CD4-positive, alpha-beta T cell treated with Interleukin-21 for 1 hour (primary cell): ENCODE measurements around the gene LHB.
"Not testable (repeated sequence)": the region's sequence is repeated elsewhere in the genome, so short reads cannot be mapped to it uniquely, and the experiment has no call there.

Experiments used
- DNase-seq: peaks from one replicate; pipeline ENCODE4 v3.0.0-alpha.2; 2020

The LHB gene

GRCh38 chr19:49036815-49037214 is 19.9 kb upstream of the LHB start, which contains the start of gene CGB1:
CGB1 (minus strand) TSS chr19:49036895; CDS start chr19:49036711, 184 bp downstream.
- DNase-seq: not testable (repeated sequence)

GRCh38 chr19:49031642-49032301 is 14.9 kb upstream of the LHB start, which contains the start of gene CGB2:
CGB2 (plus strand) TSS chr19:49031890; CDS start chr19:49032096, 206 bp downstream.
- peak; percentile 60 for DNase-seq

GRCh38 chr19:49030323-49030722 is 13.4 kb upstream of the LHB start:
- not testable (repeated sequence) for DNase-seq

DNA sequence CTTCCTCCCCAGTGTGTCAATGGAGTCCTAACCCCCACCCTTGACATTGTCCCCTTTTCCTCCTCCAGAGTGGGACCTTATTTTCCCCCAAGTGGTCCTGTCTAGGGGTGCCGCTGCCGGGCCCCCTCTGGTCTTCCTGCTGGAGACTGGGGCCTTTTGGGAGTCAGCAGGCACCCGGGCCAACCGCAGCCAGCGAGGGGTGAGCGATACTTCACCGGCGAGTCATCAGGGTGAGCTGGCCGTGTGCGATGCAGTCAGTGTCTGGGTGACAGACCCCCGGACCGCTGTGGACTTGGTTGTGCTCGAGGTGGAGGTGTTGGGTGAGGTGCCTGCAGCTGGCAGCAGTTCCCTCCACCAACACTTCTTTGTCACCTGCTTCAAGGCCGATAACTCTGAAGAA is 12.9 kb upstream of the LHB start:
- not testable (repeated sequence) for DNase-seq

DNA sequence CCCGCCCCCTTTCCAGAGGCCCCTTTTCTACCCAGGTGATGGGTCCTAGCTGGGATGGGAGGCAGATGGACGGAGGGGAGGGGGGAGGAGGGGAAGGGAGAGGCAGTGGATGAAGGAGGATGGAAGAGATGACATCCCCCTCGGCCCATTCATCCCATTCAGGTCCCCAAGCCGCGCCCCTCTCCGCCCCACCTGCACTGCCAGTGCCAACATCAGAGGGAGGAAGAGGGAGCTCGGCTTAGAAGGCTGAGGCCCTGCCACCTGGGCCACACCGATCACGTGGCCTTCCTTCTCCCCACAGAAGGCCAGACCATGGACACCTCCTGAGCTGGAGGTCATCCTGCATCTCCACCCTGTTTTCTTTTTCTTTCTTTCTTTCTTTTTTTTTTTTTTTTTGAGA is 11.8 kb upstream of the LHB start:
- not testable (repeated sequence) for DNase-seq

DNA sequence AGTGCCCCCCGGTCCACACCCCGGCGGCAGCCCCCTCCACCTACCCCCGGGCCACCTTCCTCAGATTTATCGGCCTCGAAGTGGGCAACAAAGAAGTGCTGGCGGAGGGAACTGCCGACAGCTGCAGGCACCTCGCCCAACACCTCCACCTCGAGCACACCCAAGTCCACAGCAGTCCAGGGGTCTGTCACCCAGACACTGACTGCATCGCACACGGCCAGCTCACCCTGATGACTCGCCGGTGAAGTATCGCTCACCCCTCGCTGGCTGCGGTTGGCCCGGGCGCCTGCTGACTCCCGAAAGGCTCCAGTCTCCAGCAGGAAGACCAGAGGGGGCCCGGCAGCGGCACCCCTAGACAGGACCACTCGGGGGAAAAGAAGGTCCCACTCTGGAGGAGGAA is 8.7 kb upstream of the LHB start:
- DNase-seq: not testable (repeated sequence)

- DNase-seq: not testable (repeated sequence)
Measured at GRCh38 chr19:49025088-49025487, 8.2 kb upstream of the LHB start.

DNA sequence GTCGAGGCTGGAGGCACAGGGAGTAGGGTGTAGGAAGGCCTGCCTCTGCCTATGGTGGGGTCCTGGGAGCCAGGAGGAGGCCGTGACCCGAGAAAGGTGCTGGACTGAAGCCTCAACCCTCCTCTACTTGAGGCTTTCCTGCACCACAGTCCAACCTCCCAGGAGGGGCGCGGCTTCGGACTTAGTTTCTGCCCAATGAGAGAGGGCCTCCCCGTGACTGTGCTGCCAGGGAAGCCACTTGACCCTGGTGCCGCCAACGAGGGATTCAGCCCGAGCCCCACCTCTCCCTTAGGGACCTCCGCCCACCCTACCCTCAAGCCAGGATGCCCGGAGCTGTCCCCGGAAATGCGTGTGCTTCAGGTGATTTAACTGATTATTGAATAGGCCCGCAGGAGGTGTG is 7.3 kb upstream of the LHB start, which contains the start of gene CGB3:
Gene CGB3 (minus strand): TSS at position 101 of the 400 bp plus-strand sequence. CDS start 362 bp downstream, outside the sequence.
- DNase-seq: not testable (repeated sequence)

- no peak for DNase-seq
Measured at GRCh38 chr19:49022116-49022515, 5.2 kb upstream of the LHB start.

DNA sequence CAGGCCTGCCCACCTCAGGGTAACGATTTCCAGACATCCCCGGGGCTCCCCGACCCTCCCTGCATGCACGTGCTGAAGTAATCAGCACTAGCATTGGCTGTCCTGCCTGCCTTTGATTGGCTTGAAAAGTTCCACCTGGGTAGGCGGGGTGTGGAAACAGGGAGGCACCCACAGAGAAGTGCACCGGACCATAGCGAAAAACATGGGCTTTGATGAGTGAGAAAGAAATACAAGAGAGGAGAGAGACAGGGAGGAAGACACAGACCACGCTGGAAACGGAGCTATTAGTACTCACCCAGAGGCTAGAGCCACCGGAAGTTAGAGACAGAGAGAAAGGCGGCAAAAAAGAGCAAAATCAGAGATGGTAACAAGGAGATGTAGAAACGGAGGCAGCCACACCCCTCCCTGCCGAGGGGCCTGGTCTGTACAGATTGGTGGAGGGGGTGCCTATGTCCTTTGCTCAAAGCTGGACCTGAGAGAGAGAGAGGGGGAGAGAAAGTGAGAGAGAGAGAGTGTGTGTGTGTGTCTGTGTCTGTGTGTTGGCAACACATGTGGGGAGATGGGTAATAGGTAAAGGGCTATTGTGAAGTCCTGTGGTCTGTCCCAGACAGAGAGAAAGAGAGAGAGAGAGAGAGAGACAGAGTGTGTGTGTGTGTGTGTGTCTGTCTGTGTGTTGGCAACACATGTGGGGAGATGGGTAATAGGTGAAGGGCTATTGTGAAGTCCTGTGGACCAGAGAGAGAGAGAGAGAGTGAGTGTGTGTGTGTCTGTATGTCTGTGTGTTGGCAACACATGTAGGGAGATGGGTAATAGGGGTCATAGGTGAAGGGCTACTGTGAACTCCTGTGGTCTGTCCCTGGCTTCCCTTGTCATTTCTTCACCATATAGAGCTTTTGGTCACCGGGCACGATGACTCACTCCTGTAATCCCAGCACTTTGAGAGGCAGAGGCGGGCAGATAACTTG is 4.3 kb upstream of the LHB start:
- no peak for DNase-seq

GRCh38 chr19:49020342-49020741 is 3.5 kb upstream of the LHB start:
- no peak for DNase-seq

DNA sequence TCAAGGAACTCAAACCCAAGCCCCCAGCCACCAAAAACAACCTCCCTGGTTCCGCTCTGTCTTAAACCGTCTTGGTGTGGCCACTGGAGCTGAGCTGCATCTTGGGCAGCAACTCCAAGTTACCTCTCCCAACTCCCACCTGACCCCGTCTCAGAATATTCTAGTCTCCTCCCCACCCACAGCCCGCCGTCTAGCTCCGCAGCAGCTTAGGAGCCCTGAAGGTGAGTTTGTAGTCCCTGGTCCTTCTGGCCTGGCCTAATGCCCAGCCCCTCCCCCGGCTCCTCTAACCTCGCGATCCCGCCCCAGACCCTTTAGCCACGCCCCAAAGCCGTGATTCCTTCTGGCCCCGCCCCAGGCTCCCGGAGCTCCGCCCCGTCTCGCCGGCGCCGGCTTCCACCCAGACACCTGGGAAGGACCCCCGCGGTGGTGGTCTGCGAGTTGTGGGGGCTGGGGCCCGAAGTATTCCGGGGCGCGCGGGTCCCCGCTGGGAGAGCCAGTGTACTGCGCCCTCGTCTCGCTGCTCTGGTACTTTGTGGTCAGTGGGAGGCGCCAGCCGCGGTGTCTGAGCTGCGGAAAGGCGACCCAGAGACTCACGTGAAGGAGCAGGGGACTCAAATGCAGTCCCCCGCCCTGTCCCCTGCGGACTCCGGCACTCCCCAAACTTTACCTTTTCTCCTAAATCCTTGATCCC is 2.5 kb upstream of the LHB start:
- peak; percentile 71 for DNase-seq

DNA sequence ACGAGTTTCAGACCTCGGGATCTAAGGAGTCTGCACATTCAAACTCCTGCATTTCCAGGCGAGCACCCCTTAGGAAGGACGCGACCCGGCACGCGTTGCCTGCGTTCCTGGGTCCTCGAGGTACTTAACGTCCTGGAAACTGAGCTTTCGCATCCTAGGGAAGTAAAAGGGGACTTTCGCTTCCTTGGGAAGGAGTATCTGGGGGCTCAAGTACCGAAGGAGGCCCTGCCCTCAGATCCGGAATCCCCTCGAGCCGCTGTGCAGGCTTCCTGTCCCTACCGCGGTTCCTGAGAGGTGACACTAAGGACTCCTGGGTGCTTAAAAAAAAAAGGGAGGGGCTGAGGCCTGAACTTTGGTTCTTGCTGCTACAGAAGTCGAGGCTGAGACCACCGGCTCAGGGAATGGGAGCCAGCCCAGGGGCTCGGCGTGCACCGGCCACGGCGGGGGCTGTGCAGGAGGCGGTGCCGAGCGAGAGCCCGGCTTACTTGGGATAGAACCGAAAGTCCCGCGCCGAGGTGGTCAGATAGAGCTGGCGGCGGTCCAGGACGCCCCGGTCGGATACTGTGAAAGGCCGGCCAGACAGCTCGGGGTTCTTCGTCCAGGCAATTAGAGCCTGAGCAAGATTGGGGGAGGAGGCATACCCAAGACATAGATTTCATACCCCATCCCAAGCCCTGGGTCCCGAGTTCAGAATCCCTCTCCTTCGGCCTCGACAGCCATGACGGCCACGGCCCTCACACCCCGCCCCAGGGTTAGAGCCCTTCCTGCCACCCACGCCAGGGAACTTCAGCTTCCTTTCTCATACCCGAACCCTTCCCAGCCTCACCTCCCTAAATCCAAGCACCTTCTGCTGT is 1.7 kb upstream of the LHB start:
- DNase-seq: peak; percentile 33

DNA sequence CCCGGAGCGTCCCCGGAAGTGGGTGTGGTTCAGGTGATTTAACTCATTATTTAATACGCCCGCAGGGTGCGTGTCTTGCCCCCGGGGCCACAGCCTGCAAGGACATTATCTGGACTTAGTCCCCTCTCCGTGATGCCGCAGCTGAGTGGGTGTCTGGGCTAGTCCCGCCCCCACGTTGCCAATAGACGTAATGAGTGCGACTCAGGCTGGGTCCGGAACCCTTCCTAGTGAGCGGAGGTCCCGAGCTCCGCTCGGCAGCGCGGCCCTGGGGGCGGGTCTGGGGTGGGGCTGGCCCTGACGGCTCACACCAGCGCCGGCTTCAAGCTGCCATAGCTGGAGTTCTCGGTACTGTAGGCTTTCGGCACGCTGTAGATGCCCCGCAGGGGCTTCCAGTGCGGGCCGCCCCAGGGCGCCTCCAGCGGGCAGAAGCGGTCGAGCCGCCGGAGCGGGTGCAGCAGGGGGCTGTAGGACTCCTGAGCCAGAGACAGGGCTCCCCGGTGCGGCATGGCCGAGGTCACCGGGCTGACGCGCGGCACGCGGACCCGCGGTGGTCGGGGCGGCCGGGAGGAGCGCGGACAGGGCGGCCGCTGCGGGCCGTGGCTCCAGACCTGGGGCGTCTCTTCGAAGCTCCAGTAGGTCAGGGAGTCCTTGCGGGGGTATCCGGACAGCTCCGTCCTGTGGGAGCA is 918 bp upstream of the LHB start:
- peak; percentile 73 for DNase-seq

DNA sequence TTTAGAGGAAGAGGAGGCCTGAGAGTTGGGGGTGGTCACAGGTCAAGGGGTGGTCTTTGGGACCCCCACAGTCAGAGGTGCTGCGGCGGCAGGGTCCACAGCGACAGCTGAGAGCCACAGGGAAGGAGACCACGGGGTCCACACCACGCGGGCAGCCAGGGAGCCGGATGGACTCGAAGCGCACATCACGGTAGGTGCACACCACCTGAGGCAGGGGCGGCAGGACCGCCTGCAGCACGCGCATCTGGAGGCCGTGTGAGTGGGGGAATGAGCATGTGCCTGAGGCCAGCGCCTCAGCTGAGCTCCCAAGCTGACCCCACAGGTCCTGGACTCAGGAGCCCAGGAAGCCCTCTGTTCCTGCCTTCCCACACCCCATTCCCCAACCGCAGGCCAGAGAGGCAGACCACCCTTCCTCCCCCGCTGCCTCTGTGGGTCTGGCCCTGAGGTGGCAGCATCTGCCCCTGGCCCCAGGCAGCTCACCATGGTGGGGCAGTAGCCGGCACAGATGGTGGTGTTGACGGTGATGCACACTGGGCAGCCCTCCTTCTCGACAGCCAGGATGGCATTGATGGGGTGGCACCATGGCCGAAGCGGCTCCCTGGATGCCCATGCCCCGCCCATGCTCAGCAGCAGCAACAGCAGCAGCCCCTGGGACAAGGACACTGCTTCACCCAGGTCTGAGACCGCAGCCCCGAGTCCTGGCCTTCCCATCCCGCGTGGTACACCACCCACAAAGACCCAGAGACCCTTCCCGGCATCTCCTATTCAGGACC is 638 bp downstream of the LHB start:
- no peak for DNase-seq

DNA sequence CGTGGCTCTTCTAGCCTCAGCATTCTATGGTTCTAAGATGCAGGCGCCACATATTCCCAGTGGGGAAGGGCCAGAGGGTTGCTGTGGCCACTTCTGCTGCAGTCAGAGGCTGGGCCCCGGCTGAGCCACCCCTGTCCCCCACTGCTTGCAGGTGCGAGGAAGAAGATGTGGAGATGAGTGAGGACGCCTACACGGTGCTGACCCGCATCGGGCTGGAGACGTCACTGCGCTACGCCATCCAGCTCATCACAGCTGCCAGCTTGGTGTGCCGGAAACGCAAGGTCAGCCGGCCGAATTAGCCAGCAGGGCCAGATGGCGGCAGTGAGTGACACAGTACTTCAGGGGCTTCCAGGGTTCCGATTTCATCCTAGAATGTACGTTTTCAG is 2.0 kb downstream of the LHB start:
- DNase-seq: no peak

DNA sequence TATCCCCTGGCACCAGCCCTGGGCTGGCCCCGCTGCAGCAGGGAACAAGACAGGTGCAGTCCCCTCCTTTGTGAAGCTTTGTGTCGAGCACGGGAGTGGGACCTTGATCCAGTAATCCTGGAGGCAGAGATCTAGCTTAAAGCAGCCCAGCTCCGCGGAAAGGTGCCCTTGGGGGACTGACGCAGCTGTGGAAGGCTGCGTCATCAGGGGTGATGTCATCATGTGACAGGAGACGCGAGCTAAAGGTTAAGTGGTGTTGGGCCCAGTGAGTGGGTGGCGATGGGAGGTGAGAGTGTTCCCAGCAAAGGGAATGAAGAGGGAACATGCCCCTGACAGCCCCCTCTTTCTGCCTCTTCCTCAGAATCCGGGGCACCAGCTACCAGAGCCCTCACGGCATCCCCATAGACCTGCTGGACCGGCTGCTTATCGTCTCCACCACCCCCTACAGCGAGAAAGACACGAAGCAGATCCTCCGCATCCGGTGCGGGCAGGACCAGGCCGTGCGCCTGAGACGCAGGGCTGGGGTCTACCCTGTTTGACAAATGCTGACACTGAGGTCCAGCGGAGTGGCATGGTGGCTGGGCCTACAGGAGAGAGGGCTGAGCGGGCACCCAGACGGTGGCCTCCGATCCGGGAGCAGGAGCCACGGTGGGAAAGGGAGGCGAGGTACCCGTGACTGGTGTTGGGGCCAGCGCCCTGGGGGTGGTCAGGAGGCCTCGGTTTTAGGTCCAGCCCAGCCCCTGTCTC is 2.6 kb downstream of the LHB start:
- no peak for DNase-seq

- no peak for DNase-seq
Measured at GRCh38 chr19:49011194-49011593, 5.7 kb downstream of the LHB start.

DNA sequence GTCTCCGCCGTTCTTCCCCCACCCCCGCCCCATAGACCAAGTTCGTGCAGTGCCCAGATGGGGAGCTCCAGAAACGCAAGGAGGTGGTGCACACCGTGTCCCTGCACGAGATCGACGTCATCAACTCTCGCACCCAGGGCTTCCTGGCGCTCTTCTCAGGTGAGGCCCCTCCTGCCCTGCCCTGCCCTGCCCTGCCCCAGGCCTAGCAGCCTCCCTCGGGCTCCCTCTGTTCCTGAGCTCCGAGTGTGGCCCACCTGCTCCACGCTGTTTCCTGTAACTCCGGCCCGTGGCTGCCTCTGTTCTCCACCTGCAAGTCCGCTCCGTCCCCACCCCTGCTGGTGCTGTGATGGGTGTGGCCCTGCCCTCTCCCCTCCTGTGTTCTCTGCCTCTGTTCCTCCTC is 6.4 kb downstream of the LHB start:
- DNase-seq: no peak

GRCh38 chr19:49009828-49010227 is 7.1 kb downstream of the LHB start:
- DNase-seq: no peak
